GM12892 (cell line): Measurements from ENCODE around the gene SIRT1. TPM values are rescaled to one million over a fixed set of nuclear protein-coding genes. Genes with fewer than 3 reads are reported as not detected.
"Not testable (repeated sequence)": the region's sequence is repeated elsewhere in the genome, so short reads cannot be mapped to it uniquely, and the experiment has no call there.

Source experiments
- DNase-seq: peaks from one replicate; pipeline ENCODE4 v3.0.0; 2011; ENCODE audit not compliant: insufficient read length
- FAIRE-seq: peaks from 2 replicates; lab custom pipeline; 2011; peaks lifted over from hg19 to GRCh38; lab: Jason Lieb, UNC
- POLR2A ChIP-seq: IDR thresholded peaks from 2 replicates; pipeline ENCODE4 v1.6.1; 2011; ENCODE audit warnings: low read depth, low read length, control low read depth
- POLR2AphosphoS5 ChIP-seq: IDR thresholded peaks from 2 replicates; pipeline ENCODE4 v1.6.1; 2011; ENCODE audit warnings: low read depth, low read length, control low read depth
- TAF1 ChIP-seq: IDR thresholded peaks from 2 replicates; pipeline ENCODE4 v1.6.1; 2011; ENCODE audit warnings: low read depth, mild to moderate bottlenecking, control low read depth, low read length, borderline replicate concordance
- polyA plus RNA-seq: library from polyadenylated mRNA; unstranded; fragments of >200 nt; gene quantifications from one replicate; pipeline ENCODE4 v1.2.1, GENCODE V29; 2012; ENCODE audit warnings: missing spikeins, inconsistent platforms; ENCODE audit not compliant: missing spikeins

SIRT1 gene
- polyA plus RNA-seq, result 8.4 TPM

DNA sequence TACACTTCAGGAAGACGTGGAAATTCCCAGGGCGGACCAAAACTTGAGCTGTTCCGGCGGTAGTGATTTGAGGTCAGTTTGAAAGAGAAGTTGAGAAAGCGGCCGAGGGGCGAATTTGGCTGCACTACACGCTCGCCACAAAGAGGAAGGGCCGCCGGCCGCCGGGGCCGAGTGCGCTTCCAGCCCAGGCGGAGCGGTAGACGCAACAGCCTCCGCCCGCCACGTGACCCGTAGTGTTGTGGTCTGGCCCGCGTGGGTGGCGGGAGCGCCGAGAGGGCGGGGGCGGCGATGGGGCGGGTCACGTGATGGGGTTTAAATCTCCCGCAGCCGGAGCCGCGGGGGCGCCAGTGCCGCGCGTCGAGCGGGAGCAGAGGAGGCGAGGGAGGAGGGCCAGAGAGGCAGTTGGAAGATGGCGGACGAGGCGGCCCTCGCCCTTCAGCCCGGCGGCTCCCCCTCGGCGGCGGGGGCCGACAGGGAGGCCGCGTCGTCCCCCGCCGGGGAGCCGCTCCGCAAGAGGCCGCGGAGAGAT lies at the start of gene SIRT1:
TSS of gene SIRT1 (plus strand) at position 344 of the 529 bp plus-strand sequence. CDS start at position 410, 66 bp downstream.
- peak; percentile 91 for TF ChIP-seq POLR2AphosphoS5
- TF ChIP-seq POLR2A, result peak; percentile 97
- peak; percentile 88 for TF ChIP-seq TAF1
- FAIRE-seq, result peak; percentile 92
- DNase-seq, result peak; percentile 80

DNA sequence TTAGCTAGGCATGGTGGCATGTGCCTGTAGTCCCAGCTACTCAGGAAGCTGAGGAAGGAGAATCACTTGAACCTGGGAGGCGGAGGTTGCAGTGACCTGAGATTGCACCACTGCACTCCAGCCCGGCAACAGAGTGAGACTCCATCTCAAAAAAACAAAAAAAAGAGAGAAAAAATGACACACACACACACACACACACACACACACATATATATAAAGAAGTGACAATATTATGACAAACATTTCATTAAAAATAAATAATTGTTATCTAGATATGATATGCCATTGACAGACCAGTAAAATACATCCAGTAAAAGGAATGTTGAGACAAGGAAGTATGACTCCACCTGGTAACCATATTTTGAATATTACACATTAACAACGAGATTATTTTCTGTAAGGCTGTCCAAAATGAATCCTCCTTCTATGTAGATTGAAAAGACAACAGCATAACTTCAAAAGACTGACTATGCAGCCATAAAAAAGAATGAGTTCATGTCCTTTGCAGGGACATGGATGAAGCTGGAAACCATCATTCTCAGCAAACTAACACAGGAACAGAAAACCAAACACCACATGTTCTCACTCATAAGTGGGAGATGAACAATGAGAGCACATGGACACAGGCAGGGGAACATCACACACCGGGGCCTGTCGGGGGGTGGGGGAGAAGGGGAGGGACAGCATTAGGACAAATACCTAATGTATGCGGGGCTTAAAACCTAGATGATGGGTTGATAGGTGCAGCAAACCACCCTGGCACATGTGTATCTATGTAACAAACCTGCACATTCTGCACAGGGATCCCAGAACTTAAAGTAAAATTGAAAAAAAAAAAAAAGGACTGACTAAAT lies 48.7 kb upstream of the SIRT1 start:
- FAIRE-seq, DNase-seq: not testable (repeated sequence)

DNA sequence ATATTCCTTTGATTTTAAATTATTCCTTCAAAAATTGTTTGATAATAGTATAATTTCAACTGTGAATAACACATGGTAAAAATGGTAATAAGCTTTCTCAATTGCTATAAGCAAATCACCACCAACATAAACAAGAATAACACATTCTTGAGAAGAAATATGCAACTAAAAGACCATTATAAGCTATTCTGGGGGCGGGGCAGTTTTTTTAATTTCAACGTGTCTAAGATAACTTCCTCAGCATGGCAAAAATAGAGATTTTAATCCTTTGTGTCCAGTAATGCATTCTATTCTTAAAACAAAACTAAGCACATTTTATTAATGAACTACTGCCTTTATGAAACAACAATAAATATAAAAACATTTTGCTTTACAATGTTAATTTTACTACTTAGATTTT lies 48.0 kb upstream of the SIRT1 start:
- TF ChIP-seq TAF1, result no peak
- TF ChIP-seq POLR2AphosphoS5, result no peak
- no peak for TF ChIP-seq POLR2A
- FAIRE-seq (no peak), DNase-seq (no peak)

- TF ChIP-seq POLR2A, result no peak
- TF ChIP-seq TAF1, result no peak
- no peak for TF ChIP-seq POLR2AphosphoS5
- DNase-seq (no peak), FAIRE-seq (no peak)
These were observed 47.5 kb upstream of the SIRT1 start for GRCh38 chr10:67836972-67837371.

DNA sequence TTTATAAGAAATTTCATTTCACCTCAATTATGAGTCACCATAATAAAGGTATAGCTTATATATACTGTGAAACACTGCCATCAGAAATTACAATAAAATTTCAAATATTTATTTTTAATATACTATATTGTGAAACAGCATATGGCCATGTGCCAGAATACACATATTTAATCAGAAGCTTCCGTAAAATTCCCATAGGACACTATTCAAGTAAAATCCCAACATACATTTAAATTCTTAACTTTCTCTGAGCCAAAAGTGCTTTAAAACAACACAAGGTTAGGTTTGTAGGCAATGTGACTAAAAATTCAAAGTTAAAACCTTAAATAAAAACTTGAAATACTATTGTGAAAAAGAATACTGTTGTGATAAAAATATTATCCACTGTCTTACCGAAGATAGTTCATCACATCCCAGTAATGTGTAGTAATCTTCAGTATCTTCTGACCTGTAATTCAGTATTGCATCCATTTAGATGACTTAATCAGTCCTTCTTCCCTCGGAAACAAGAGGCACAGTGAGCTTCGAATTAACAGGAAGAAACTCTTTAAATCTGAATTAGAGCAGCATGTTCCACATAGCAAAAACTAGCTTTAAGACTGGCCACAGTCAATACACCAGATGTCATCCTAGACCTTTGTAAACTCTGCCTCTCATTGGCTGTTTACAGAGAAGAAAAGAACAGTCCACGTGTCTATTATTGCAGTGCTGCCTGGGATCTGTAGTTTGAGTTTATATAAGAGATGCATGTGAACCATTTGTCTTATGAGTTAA lies 46.7 kb upstream of the SIRT1 start, which contains the start of gene DNAJC12:
TSS of gene DNAJC12 (minus strand) at position 648 of the 774 bp plus-strand sequence. CDS start at position 471, 177 bp downstream.
- TF ChIP-seq POLR2AphosphoS5 (no peak), POLR2A (no peak), TAF1 (no peak)
- FAIRE-seq, result no peak
- DNase-seq, result no peak

GRCh38 chr10:67839511-67839910 lies 44.9 kb upstream of the SIRT1 start:
- DNase-seq, FAIRE-seq: not testable (repeated sequence)

- FAIRE-seq, result no peak
- no peak for TF ChIP-seq TAF1
- no peak for TF ChIP-seq POLR2A
- TF ChIP-seq POLR2AphosphoS5, result no peak
- DNase-seq, result no peak
These were observed 44.5 kb upstream of the SIRT1 start for GRCh38 chr10:67839951-67840350.

- FAIRE-seq, result no peak
- TF ChIP-seq POLR2A, result no peak
- TF ChIP-seq TAF1, result no peak
- no peak for TF ChIP-seq POLR2AphosphoS5
- DNase-seq, result no peak
These were observed 42.7 kb upstream of the SIRT1 start for GRCh38 chr10:67841737-67842136.

DNA sequence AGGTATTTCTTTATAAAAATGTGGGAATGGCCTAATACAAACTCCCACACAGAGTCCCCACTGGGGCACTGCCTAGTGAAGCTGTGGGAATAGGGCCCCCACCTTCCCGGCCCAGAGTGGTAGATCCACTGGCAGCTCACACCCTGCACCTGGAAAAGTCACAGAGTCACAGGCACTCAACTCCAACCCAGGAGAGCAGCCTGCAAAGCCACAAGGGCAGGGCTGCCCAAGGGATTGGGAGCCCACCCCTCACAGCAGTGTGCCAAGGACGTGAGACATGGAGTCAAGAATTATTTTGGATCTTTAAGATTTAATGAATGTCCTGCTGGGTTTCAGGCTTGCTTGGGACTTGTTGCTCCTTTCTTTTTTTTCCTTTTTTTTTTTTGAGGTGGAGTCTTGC lies 41.2 kb upstream of the SIRT1 start:
- no peak for FAIRE-seq
- TF ChIP-seq TAF1 (no peak), POLR2AphosphoS5 (no peak), POLR2A (no peak)
- no peak for DNase-seq

GRCh38 chr10:67849331-67850011 lies 35.0 kb upstream of the SIRT1 start:
- peak; percentile 75; the same call in 1 of the 2 replicates for TF ChIP-seq TAF1
- TF ChIP-seq POLR2AphosphoS5, result peak; percentile 59; the same call in 1 of the 2 replicates
- TF ChIP-seq POLR2A, result peak; percentile 66; the same call in 1 of the 2 replicates
- peak; percentile 80 for FAIRE-seq

DNA sequence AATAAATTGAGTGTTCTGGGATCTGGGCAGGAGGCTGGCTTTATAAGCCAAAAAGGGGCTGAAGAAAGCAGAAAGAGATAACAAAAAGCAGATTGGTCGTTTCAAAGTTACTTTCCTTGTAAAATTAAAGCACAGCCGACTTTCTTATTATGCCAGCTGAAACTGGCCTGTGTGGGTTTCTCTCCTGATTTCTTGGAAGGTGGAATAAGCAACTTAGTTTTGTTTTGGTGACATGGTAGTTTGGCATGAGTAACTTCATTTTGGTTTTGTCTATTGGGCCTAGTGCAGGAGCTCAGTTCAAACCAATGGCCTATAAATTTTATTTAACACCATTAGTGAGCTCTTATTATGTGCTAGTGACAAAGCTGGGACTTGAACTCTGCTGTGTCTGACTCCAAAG lies 33.3 kb upstream of the SIRT1 start:
- FAIRE-seq (no peak), DNase-seq (no peak)
- TF ChIP-seq POLR2A (no peak), POLR2AphosphoS5 (no peak), TAF1 (no peak)

More at GRCh38 chr10:67849331-67850011, 35.0 kb upstream of the SIRT1 start:
- peak; percentile 75 for DNase-seq
